ENCODE measurements around the gene SCFD2. TPM values are rescaled to one million over a fixed set of nuclear protein-coding genes. Genes with fewer than 3 reads are reported as not detected.
"Not testable (repeated sequence)": the region's sequence is repeated elsewhere in the genome, so short reads cannot be mapped to it uniquely, and the experiment has no call there.

The SCFD2 gene
- total RNA-seq, 1 experiment from 2014 or later = 7.4 TPM

GRCh38 chr4:52993771-52994170 lies 372.1 kb downstream of the SCFD2 start:
- H3K4me3 ChIP-seq (ENCODE audit: low read depth in 2 of 2, low read length in 2 of 2) = no peak overlapping the region
- no peaks in the 10 kb centered on the region for H3K4me1 ChIP-seq (ENCODE audit: control insufficient read depth, insufficient read depth, low read length)
- H3K27me3 ChIP-seq (ENCODE audit: control insufficient read depth, insufficient read depth, low read length) = no peaks in the 10 kb centered on the region
- no peaks in the 10 kb centered on the region for H3K9me3 ChIP-seq (ENCODE audit: control insufficient read depth, insufficient read depth, low read depth, low read length)
- in situ Hi-C loops (cut with HindIII; ENCODE audit: low pct_unique_long_range_greater_than_20kb, low sequenced_read_pairs) (no loop called here), intact Hi-C loops (cut with micrococcal nuclease; ENCODE audit: unreplicated experiment) (no loop called here)
- ChIA-PET POLR2A (no interaction called here), CTCF (no interaction called here)
- ATAC-seq (no peak), DNase-seq (ENCODE audit: low read depth, low spot score) (no peak)
- H3K27ac ChIP-seq (ENCODE audit: low read length) = no peak overlapping the region
- no TSS peak for BruUV-seq (replicated peaks)
- TF ChIP-seq POLR2AphosphoS5 (IDR thresholded peaks at IDR 0.05; ENCODE audit: low read depth, low read length) = no peak
- no peak for TF ChIP-seq REST (IDR thresholded peaks at IDR 0.05; ENCODE audit: insufficient read depth in 1 of 2, low read depth in 2 of 2, low read length in 1 of 2)
- TF ChIP-seq CTCF (IDR thresholded peaks at IDR 0.05) = no peak
- TF ChIP-seq SIN3A (IDR thresholded peaks at IDR 0.05; ENCODE audit: borderline replicate concordance, insufficient read depth, low read depth, low read length) = no peak
- no peak for TF ChIP-seq TCF7L2 (IDR thresholded peaks at IDR 0.05; ENCODE audit: low read depth, low read length)
- no peaks in the 10 kb centered on the region for H3K36me3 ChIP-seq (ENCODE audit: control insufficient read depth, insufficient read depth, low read length)

DNA sequence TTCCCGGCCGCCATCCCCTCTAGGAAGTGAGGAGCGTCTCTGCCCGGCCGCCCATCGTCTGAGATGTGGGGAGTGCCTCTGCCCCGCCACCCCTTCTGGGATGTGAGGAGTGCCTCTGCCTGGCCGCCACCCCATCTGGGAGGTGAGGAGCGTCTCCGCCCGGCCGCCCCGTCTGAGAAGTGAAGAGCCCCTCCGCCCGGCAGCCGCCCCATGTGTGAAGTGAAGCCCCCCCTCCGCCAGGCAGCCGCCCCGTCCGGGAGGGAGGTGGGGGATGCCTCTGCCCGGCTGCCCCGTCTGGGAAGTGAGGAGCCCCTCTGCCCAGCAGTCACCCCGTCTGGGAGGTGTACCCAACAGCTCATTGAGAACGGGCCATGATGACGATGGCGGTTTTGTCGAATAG lies 373.3 kb downstream of the SCFD2 start:
- ATAC-seq; in situ Hi-C loops (cut with HindIII; ENCODE audit: low pct_unique_long_range_greater_than_20kb, low sequenced_read_pairs); H3K27ac ChIP-seq (ENCODE audit: low read length); H3K4me1 ChIP-seq (ENCODE audit: control insufficient read depth, insufficient read depth, low read length); H3K27me3 ChIP-seq (ENCODE audit: control insufficient read depth, insufficient read depth, low read length); intact Hi-C loops (cut with micrococcal nuclease; ENCODE audit: unreplicated experiment); H3K4me3 ChIP-seq (ENCODE audit: low read depth in 2 of 2, low read length in 2 of 2); BruUV-seq (replicated peaks); H3K36me3 ChIP-seq (ENCODE audit: control insufficient read depth, insufficient read depth, low read length); POLR2A ChIA-PET; H3K9me3 ChIP-seq (ENCODE audit: control insufficient read depth, insufficient read depth, low read depth, low read length); CTCF ChIA-PET; DNase-seq (ENCODE audit: low read depth, low spot score): not testable (repeated sequence)

DNA sequence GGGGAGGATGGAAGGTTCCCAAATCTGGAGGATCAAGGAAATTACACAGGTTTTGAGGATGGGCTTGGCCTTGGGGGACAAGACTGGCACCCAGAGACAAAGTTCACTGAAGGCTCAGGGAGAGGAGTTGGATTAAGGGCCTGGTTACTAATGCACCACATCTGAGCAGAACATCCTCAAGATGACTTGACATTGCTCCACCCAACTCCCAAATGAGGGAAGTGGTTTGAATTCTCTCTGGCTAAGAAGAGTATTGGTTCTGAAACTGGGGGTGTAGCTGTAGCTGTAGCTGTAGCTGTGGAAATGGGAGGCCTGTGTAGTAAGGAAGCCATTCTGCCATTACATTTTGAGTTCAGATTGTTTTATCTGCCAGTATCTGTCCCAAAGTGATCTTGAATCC lies 374.4 kb downstream of the SCFD2 start:
- intact Hi-C loops (cut with micrococcal nuclease; ENCODE audit: unreplicated experiment) = no loop called here
- no peaks in the 10 kb centered on the region for H3K4me1 ChIP-seq (ENCODE audit: control insufficient read depth, insufficient read depth, low read length)
- H3K4me3 ChIP-seq (ENCODE audit: low read depth in 2 of 2, low read length in 2 of 2) = no peak overlapping the region
- TF ChIP-seq TCF7L2 (IDR thresholded peaks at IDR 0.05; ENCODE audit: low read depth, low read length) (no peak), SIN3A (IDR thresholded peaks at IDR 0.05; ENCODE audit: borderline replicate concordance, insufficient read depth, low read depth, low read length) (no peak), CTCF (IDR thresholded peaks at IDR 0.05) (no peak), POLR2AphosphoS5 (IDR thresholded peaks at IDR 0.05; ENCODE audit: low read depth, low read length) (no peak), REST (IDR thresholded peaks at IDR 0.05; ENCODE audit: insufficient read depth in 1 of 2, low read depth in 2 of 2, low read length in 1 of 2) (no peak)
- DNase-seq (ENCODE audit: low read depth, low spot score) (no peak), ATAC-seq (no peak)
- H3K27ac ChIP-seq (ENCODE audit: low read length) = no peak overlapping the region
- no peaks in the 10 kb centered on the region for H3K36me3 ChIP-seq (ENCODE audit: control insufficient read depth, insufficient read depth, low read length)
- CTCF ChIA-PET = no interaction called here
- in situ Hi-C loops (cut with HindIII; ENCODE audit: low pct_unique_long_range_greater_than_20kb, low sequenced_read_pairs) = no loop called here
- no TSS peak for BruUV-seq (replicated peaks)
- H3K27me3 ChIP-seq (ENCODE audit: control insufficient read depth, insufficient read depth, low read length) = no peaks in the 10 kb centered on the region
- H3K9me3 ChIP-seq (ENCODE audit: control insufficient read depth, insufficient read depth, low read depth, low read length) = no peaks in the 10 kb centered on the region
- POLR2A ChIA-PET = no interaction called here
